Amniotic stem cell (primary cell): ENCODE data around the gene UBR2.
A peak's percentile ranks its signal among the peaks of the same experiment; 100 is the strongest.
"Not testable (repeated sequence)": the region's sequence is repeated elsewhere in the genome, so short reads cannot be mapped to it uniquely, and the experiment has no call there.

Experiments used
- DNase-seq: peaks from one replicate; lab custom pipeline; 2025; lab: John Stamatoyannopoulos, UW

Gene UBR2

GRCh38 chr6:42555477-42556457, 8.1 kb upstream of the UBR2 start:
- DNase-seq = no peak

DNA sequence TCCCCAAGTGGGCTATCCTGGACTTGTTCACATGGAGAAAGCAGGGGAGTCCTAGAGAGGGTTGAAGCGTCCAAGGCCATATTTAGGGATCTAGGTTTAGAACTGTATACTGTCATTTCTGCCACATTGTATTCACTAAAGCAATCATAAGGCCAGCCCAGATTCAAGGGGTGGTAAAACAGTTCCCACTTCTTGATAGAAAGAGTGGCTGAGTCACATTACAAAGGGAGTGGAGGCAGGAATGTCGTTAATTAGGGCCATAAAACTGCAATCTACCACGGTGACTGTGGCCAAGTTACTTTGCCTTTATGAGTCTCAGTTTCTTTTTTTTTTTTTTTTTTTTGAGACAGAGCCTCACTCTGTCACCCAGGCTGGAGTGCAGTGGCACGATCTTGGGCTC, 7.4 kb upstream of the UBR2 start:
- no peak for DNase-seq

GRCh38 chr6:42559276-42559675, 4.6 kb upstream of the UBR2 start:
- not testable (repeated sequence) for DNase-seq

DNA sequence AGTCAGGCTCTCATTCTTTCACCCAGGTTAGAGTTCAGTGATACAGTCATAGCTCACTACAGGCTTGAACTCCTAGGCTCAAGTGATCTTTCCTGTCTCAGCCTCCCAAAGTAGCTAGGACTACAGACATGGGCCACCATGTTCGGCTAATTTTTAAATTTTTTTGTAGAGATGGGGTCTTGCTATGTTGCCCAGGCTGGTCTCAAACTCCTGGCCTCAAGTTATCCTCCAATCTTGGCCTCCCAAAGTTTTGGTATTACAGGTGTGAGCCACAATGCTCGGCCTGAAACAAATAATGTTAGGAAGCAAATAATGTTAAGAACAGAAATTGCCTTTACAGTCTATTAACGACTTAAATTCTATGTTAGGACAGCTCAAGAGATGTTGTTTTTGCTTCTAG, 1.8 kb upstream of the UBR2 start:
- no peak for DNase-seq

- DNase-seq = no peak
Measured at GRCh38 chr6:42562788-42563405, 932 bp upstream of the UBR2 start.

GRCh38 chr6:42564506-42564825, 637 bp downstream of the UBR2 start:
- DNase-seq = no peak

DNA sequence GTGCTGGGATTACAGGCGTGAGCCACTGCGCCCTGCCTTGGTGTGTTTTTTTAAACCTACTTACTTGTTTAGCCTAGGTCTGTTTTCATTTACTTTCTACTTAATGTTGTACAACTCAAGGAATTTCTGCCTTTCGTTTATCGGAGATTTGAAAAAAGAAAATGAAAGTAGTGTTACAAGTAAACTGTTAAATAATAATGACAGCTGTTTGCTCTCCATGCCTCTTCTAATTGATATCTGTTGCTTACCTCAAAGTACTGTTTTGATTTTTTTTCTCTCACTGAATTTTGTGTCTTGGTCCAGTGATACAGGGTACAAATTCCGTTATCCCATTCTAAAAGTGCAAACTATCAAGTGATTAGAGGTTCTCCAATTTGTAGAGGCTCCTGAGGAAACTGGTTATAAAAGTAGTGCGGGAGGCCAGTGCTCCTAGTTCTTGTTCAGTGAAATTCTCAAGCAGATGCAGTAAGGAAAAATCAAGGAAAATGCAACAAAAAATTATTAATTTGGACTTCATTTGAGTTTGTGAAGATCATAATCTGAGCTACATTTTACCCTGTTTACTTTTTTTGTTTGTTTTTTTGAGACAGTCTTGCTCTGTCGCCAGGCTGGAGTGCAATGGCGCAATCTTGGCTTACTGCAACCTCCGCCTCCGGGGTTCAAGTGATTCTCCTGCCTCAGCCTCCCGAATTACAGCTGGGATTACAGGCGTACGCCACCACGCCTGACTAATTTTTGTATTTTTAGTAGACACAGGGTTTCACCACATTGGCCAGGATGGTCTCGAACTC, 2.2 kb downstream of the UBR2 start:
- no peak for DNase-seq

DNA sequence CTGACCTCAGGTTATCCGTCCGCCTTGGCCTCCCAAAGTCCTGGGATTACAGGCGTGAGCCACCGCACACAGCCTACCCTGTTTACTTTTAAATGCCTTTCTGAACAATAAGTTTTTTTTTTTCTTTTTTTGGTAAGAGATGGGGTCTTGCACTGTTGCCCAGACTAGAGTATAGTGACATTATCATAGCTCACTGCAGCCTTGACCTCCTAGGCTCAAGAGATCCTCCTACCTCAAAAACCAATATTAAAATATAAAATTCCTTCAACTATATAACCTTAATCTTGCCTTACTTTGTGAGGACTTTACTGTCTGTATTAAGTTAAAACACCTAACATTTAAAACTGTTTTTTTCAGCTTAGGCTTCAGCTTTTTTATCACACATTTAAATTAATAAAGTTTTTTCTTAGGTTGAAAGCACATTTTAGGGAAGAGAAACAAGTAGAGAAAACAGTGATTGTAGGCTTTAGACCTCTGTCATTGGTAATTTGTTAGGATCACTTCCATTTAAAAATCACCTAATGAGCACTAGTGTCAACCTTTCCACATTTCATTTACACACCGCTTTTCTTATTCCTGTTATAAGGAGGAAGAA, 2.9 kb downstream of the UBR2 start:
- DNase-seq = no peak

DNA sequence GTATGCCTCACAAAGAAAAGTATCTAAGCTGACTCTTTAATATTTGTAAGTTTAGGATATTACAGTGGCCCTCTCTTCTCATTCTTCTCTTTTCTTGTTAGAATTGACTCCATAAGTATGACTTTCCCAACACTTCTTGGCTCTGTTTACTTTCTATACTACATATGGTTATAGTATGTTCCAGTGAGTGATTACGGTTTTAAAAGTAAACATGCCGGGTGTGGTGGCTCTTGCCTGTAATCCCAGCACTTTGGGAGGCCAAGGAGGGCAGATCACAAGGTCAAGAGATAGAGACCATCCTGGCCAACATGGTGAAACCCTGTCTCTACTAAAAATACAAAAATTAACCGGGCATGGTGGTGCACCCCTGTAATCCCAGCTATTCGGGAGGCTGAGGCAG, 3.4 kb downstream of the UBR2 start:
- not testable (repeated sequence) for DNase-seq

GRCh38 chr6:42569102-42570028, 5.5 kb downstream of the UBR2 start:
- DNase-seq = peak; percentile 66

DNA sequence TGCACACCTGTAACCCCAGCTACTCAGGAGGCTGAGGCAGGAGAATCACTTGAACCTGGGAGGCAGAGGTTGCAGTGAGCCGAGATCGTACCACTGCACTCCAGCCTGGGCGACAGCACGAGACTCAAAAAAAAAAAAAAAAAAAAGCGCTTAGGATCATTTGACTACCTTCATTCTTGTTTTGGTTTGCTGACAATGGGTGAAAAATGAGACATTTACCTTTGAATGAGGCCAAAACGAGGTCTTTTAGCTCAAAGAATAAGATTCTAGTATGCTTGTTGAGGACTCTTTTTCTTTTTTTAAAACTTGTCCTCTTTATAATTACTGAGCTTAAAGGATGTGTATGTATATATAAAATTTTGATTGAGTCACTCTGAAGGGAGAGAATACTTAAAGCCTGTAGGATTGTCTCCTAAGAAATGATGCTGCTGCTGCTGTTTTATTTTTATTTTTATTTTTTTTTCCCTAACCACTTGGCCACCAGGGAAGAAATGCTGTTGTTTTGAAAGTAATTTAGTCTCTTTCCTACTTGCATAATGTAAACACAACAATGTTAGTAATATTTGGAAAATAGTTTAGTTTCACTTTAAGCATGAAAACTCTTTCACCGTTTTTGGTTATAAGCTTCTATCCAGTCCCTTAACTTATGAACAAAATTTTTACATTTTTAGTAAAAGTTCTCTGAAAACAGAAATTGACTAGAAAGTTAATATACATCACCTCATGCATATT, 7.9 kb downstream of the UBR2 start:
- no peak for DNase-seq

DNA sequence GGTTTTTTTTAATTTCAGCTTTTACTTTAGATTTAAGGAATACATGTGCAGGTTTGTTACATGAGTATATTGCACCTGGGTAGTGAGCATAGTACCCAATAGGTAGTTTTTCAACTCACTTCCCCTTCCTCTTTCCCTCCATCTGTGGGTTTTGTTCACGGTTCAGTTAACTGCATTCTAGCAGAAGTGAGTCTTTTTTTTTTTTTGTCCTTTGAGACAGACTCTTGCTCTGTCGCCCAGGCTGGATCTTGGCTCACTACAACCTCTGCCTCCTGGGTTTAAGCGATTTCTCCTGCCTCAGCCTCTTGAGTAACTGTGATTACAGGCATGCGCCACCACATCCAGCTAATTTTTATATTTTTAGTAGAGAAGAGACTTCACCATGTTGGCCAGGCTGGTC, 8.7 kb downstream of the UBR2 start:
- DNase-seq = no peak

- not testable (repeated sequence) for DNase-seq
Measured at GRCh38 chr6:42576538-42576937, 12.7 kb downstream of the UBR2 start.

GRCh38 chr6:42598300-42598699, 34.5 kb downstream of the UBR2 start:
- no peak for DNase-seq

- no peak for DNase-seq
Measured at GRCh38 chr6:42599558-42599957, 35.7 kb downstream of the UBR2 start.

DNA sequence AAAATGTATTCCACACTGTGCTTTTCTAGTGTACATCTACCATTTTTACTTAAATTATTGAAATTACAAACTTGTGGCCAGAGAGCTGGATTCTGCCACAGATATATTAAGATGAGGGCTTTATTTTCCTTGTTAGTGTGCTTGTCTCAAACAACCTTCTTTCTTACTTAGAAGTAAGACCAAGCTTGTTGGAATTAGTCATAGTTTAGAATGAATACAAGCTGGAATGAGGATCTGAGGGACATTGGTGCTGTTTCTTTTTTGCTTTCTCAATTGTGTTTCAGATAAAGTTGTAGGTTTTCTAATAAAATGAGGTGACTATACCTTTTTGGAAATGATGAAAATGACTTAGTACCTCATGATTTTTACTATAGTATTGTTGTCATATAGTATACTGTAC, 40.3 kb downstream of the UBR2 start:
- no peak for DNase-seq

GRCh38 chr6:42604699-42605098, 40.9 kb downstream of the UBR2 start:
- DNase-seq = not testable (repeated sequence)

DNA sequence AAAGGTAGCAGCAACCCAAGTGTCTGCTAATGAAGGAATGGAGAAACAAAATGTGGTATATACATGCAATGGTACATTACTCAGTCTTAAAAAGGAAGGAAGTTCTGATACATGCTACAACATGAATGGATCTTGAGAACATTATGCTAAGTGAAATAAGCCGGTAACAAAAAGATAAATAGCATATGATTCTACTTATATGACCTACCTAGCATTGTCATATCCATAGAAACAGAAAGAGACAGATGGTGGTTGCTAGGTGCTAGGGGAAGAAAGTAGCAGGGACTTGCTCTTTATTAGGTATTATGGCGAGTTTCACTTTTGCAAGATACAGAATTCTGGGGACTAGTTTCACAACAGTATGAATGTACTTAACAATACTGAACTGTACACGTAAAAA, 46.6 kb downstream of the UBR2 start:
- DNase-seq = no peak

GRCh38 chr6:42615518-42615917, 51.7 kb downstream of the UBR2 start:
- DNase-seq = no peak

DNA sequence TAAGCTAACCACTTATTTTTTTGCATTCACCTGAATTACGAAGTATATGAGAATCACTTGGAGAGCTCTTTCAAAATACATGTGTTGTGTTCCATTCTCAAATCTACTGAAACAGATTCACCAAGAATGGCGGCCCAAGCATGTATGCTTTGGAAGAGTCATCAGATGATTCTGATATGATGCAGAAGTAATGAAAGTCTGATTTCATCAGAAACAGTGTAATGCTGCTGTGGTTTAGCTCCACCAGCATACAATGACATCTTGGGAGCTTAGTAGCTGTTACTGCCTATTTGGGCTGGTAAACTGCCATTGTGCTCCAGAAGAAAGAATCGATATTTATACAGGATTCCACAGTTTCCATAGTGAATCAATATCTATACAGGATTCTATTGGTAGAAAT, 52.9 kb downstream of the UBR2 start:
- no peak for DNase-seq

- DNase-seq = no peak
Measured at GRCh38 chr6:42618105-42618504, 54.3 kb downstream of the UBR2 start.
